HG03280 (cell line): ENCODE measurements around the gene CYB5RL.
"Not testable (repeated sequence)": the region's sequence is repeated elsewhere in the genome, so short reads cannot be mapped to it uniquely, and the experiment has no call there.

Source experiments
- ATAC-seq: cut with Tn5 transposase; IDR thresholded peaks from one replicate; pipeline ENCODE4 v1.9.1; 2021; ENCODE audit warnings: mild to moderate bottlenecking, moderate library complexity; ENCODE audit not compliant: unreplicated experiment

Gene CYB5RL

GRCh38 chr1:54199765-54200518 is at the start of gene CYB5RL, which contains the start of gene MRPL37:
Gene CYB5RL, minus strand, starts transcription at chr1:54200030. Its CDS starts 4,414 bp downstream, at chr1:54195616.
Gene MRPL37, plus strand, starts transcription at chr1:54200167. Its CDS starts 77 bp downstream, at chr1:54200244.
- peak; percentile 97 for ATAC-seq

- ATAC-seq = no peak
Observed at GRCh38 chr1:54248966-54249365, 49.1 kb upstream of the CYB5RL start.

- no peak for ATAC-seq
Observed at GRCh38 chr1:54247863-54248515, 48.2 kb upstream of the CYB5RL start.

GRCh38 chr1:54246116-54246721 is 46.4 kb upstream of the CYB5RL start:
- ATAC-seq = no peak

GRCh38 chr1:54245501-54245900 is 45.7 kb upstream of the CYB5RL start:
- no peak for ATAC-seq

GRCh38 chr1:54244655-54245054 is 44.8 kb upstream of the CYB5RL start:
- ATAC-seq = no peak

GRCh38 chr1:54243022-54243421 is 43.2 kb upstream of the CYB5RL start:
- no peak for ATAC-seq

- no peak for ATAC-seq
Observed at GRCh38 chr1:54241364-54241763, 41.5 kb upstream of the CYB5RL start.

GRCh38 chr1:54240741-54241335 is 41.0 kb upstream of the CYB5RL start:
- ATAC-seq = no peak

- no peak for ATAC-seq
Observed at GRCh38 chr1:54239631-54240031, 39.8 kb upstream of the CYB5RL start.

GRCh38 chr1:54239035-54239383 is 39.2 kb upstream of the CYB5RL start:
- no peak for ATAC-seq

- no peak for ATAC-seq
Observed at GRCh38 chr1:54238353-54239034, 38.7 kb upstream of the CYB5RL start.

- ATAC-seq = no peak
Observed at GRCh38 chr1:54237586-54237985, 37.8 kb upstream of the CYB5RL start.

GRCh38 chr1:54234284-54234683 is 34.5 kb upstream of the CYB5RL start:
- no peak for ATAC-seq

GRCh38 chr1:54233196-54233595 is 33.4 kb upstream of the CYB5RL start:
- not testable (repeated sequence) for ATAC-seq

- ATAC-seq = no peak
Observed at GRCh38 chr1:54230507-54231339, 30.9 kb upstream of the CYB5RL start.

- ATAC-seq = no peak
Observed at GRCh38 chr1:54229281-54229891, 29.6 kb upstream of the CYB5RL start.

GRCh38 chr1:54228638-54229079 is 28.8 kb upstream of the CYB5RL start:
- ATAC-seq = no peak

GRCh38 chr1:54227891-54228310 is 28.1 kb upstream of the CYB5RL start:
- no peak for ATAC-seq
